Measurements from ENCODE around the gene CHRNB1. TPM values are rescaled to one million over a fixed set of nuclear protein-coding genes. Genes with fewer than 3 reads are reported as not detected.

CHRNB1 gene
- total and polyA plus RNA-seq, 2 donors (not counting 1 experiment from before 2014, with no cell fraction given) = 6.2 to 7.2 TPM

- no peaks in the 10 kb centered on the region for H3K9me3 Mint-ChIP-seq (ENCODE audit: insufficient read depth)
- Histone ChIP-seq H3K27ac (ENCODE audit: low read length in 2 of 2) (no peak within 1 kb of the TSS), H3K9me3 (ENCODE audit: control extremely low read depth in 1 of 3, control insufficient read depth in 2 of 3, insufficient read depth in 1 of 3, low read length in 2 of 3) (peaks cover 0 to 34% (median 0%) of the 10 kb centered on the region in 3 donors), H3K27me3 (replicated peaks in 1 of 4; ENCODE audit: control extremely low read depth in 1 of 4, control insufficient read depth in 3 of 4, insufficient read depth in 4 of 4, low read length in 3 of 4) (peaks cover 0 to 66% (median 40%) of the 10 kb centered on the region in 4 experiments), H3K9ac (ENCODE audit: low read length) (peak within 1 kb of the TSS; percentile 53), H2AFZ (ENCODE audit: insufficient read depth, low read depth, low read length, poor library complexity, severe bottlenecking) (peak within 1 kb of the TSS; percentile 35), H3K79me2 (ENCODE audit: control insufficient read depth, insufficient read depth, low read length) (peaks cover 27% of the 10 kb centered on the region), H3K36me3 (replicated peaks in 1 of 2; ENCODE audit: control extremely low read depth in 1 of 2, control insufficient read depth in 1 of 2, extremely low read depth in 1 of 2, insufficient read depth in 2 of 2, low read length in 1 of 2) (no peaks in the 10 kb centered on the region), H4K20me1 (ENCODE audit: control insufficient read depth, insufficient read depth, low read length, poor library complexity, severe bottlenecking) (peaks cover 49% of the 10 kb centered on the region), H3K4me1 (ENCODE audit: control insufficient read depth in 2 of 2, insufficient read depth in 2 of 2, low read length in 2 of 2) (peaks cover 53 to 54% of the 10 kb centered on the region in 2 donors), H3K4me2 (replicated peaks; ENCODE audit: low read depth, low read length, poor library complexity, severe bottlenecking) (peak within 1 kb of the TSS; percentile 93), H3K4me3 (ENCODE audit: control extremely low read depth in 1 of 5, extremely low read depth in 1 of 5, insufficient read depth in 1 of 5, low read depth in 2 of 5, low read length in 4 of 5) (peak within 1 kb of the TSS; percentile 11 to 54 (median 33))
- CTCF ChIA-PET = interaction anchor here (1.1 to 3.6 kb wide), 6 partner anchors 15 to 550 kb away, joined by 3 to 15 read pairs (median 3); partner anchors contain the start of genes SENP3 and TP53
- WGBS (ENCODE audit: insufficient coverage) = 4% methylated on average over 48 of the region's 50 CpGs
- peaks cover 49% of the 10 kb centered on the region for H3K4me1 Mint-ChIP-seq
- POLR2A ChIA-PET = interaction anchor here (0.7 to 1.8 kb wide), 2 partner anchors 45 to 360 kb away, joined by 4 to 8 read pairs; partner anchors contain the start of gene POLR2A
- peak within 1 kb of the TSS; percentile 65 for H3K27ac Mint-ChIP-seq
- peaks cover 58% of the 10 kb centered on the region for H3K27me3 Mint-ChIP-seq
- DNase-seq = peak; percentile 44
- no peak for ATAC-seq (ENCODE audit: low read depth)
- TF ChIP-seq CTCF (IDR thresholded peaks at IDR 0.05) (no peak), EZH2 (IDR thresholded peaks at IDR 0.05; ENCODE audit: borderline replicate concordance, insufficient read depth, low read depth, low read length, poor library complexity, severe bottlenecking) (peak; percentile 70)
- H3K4me3 Mint-ChIP-seq = peak within 1 kb of the TSS; percentile 84
- intact Hi-C loops (cut with micrococcal nuclease) = loop anchor here (5.0 kb wide), 2 partner anchors 402 to 1952 kb away; partner anchors contain the start of genes DERL2, MIS12 and SLC16A13
Measured at GRCh38 chr17:7439462-7440112, 5.3 kb upstream of the CHRNB1 start, which contains the start of gene FGF11. Gene FGF11, plus strand, starts transcription at chr17:7439512. Its CDS starts 109 bp downstream, at chr17:7439621.
